HT1080 (cell line): ENCODE measurements around the gene SCUBE1. TPM values are rescaled to one million over a fixed set of nuclear protein-coding genes. Genes with fewer than 3 reads are reported as not detected.
"Not testable (repeated sequence)": the region's sequence is repeated elsewhere in the genome, so short reads cannot be mapped to it uniquely, and the experiment has no call there.

Experiments
- DNase-seq: peaks from one replicate; pipeline ENCODE4 v3.0.0-alpha.2; 2015; ENCODE audit warnings: low read depth
- total RNA-seq: library from RNA; depleted of rRNA; stranded (reverse); fragments of >200 nt; shearing (Covaris generic); gene quantifications from 2 replicates; pipeline ENCODE4 v1.2.3, GENCODE V29; 2014

SCUBE1 gene
- total RNA-seq, 1 experiment from 2014 or later = 0.10 TPM

DNA sequence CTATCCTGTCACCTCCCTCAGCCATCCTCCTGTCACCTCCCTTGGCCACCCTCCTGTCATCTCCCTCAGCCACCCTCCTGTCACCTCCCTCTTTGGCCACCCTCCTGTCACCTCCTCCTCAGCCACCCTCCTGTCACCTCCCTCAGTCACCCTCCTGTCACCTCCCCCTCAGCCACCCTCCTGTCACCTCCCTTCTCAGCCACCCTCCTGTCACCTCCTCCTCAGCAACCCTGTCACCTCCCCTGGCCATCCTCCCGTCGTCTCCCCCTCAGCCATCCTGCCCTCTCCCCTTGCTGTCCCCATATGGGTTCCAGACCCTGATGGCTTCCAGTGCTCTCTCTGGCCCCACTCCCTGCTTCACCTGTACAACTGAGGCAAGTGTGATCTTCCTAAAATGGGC lies 61.8 kb downstream of the SCUBE1 start:
- DNase-seq = no peak

DNA sequence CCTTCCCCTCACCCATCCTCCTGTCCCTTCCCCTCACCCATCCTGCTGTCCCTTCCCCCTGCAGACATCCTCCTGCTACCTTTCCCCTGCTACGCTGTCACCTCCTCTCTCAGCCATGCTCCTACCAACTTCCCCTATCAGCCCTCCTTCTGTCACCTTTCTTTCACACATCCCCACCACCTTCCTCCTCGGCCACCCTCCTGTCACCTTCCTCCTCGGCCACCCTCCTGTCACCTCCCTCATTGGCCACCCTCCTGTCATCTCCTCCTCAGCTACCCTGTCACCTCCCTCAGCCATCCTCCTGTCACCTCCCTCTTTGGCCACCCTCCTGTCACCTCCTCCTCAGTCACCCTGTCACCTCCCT lies 62.7 kb downstream of the SCUBE1 start:
- DNase-seq = not testable (repeated sequence)

DNA sequence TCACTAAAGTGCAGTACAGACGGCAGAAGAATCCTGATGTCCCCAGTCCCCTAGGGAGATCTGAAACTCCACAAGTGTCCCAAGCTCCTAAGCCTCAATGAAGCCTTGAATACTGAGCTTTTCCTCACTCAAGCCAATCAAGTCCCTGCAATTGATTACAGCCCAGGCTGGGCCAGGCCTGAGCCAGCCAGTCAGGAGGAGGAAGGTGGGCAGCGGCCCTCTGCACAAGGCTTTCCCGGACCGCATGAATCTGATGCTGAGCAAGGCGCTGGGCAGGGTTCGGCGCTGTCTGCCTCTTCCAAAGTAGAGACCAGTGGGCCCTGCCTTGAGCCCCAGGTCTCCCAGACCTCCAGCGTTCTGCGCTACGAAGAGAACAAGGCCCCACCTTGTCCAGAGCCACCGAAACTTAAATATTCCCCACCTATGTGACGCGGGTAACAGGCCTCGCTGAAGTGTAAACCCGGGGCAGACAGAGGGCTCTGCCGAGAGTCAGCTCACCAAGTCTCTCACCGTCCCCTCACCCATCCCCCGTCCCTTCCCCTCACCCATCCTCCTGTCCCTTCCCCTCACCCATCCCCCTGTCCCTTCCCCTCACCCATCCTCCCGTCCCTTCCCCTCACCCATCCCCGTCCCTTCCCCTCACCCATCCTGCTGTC lies 63.2 kb downstream of the SCUBE1 start:
- no peak for DNase-seq

DNA sequence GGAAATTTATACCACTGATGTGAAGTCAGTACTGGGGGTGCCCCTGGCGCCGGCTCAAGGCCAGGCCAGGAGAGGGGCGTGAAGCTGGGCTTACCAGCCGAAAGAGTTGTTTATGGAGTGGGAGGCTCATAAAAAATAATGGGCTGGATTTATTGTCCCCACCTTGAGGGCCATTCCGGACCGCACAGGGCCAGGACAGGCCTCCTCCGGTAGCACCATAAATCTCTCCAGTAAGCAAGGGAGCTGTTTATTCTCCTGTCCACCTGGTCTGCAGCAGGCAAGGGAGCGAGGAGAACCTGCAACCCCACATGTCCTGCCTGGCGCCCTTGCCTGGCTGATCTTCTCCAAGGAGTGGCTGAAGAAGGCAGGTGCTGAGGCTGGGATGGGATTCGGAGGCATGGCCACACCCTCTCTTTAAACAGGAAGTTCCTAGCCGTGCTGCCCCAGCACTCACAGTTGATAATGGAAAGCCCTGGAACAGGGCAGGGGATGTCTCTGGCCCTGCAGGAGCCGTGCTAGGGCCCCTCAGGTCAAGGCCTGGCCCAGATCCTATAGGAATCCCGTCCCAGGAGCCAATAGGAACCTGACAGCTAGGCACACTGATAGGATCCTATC lies 65.1 kb downstream of the SCUBE1 start:
- DNase-seq = no peak

DNA sequence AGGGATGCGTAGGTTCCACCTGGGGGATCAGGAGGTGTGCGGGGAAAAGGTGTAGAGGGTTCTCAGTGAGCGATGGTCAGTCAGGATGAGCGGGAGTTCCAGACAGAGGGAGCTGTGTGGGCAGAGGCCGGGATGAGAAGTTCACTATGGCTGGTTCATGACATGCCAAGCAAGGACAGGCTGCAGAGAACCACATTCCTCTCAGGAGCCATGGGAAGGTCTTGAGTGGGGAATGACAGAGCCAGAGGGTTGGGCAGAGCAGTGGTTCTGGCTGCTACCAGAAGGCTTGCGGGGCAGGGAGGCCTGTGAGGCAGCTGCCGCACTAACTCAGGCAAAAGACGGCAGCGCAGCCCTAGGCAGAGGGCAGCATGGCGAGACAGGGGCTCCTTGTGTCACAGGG lies 66.1 kb downstream of the SCUBE1 start:
- DNase-seq = no peak

DNA sequence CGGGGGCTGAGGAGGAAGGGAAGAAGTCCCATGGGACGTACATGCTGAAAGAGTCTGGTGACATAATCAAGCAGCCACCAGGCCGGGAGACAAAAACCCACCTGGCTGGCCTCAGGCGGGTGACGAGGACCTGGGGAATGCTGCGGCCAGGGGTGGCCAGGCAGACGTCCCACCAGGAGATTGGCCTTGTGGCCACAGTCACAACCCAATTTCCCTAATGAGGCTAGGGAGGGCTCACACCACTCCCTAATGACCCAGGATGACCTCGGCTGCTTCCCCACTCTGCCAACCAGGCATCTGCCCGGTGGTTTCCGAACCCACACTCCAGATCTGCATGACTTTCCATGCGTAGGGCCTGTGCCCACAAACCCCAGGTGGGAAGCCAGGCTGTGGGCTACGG lies 66.9 kb downstream of the SCUBE1 start:
- DNase-seq = no peak

DNA sequence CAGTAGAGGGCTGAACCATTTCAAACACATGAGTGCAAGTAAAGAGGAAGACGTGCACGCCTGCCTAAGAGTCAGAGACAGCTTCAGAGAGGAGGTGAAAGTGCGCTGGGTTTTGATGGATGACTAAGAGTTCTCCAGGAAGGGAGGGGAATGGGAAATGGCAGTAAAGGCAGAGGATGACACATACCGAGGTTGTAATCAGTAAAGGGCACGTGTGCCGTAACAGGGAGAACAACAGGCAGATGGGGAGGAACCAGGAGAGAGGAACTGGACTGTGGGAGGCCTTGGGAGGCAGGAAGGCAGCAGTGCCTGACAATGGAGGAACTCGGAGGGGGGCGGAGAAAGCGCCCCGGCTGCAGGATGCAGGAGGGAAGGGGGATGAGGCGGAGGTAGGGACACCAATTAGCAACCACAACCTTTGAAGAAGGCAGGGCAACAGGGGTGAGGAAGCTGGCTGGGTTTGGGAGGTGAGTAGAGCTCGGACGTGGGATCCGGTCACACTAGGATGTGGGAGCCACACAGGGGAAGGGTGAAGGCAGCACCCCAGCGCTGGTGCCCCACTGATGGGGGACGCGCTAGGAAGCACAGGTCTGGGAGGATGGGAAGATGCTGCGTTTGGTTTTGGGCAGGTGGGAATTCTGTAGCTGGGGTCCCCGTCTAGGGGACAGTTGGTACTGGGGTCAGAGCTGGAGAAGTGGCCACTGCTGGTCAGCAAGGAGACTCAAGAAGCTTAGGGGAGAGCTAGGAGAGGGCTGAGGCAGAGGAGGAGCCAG lies 67.4 kb downstream of the SCUBE1 start:
- peak; percentile 92 for DNase-seq

DNA sequence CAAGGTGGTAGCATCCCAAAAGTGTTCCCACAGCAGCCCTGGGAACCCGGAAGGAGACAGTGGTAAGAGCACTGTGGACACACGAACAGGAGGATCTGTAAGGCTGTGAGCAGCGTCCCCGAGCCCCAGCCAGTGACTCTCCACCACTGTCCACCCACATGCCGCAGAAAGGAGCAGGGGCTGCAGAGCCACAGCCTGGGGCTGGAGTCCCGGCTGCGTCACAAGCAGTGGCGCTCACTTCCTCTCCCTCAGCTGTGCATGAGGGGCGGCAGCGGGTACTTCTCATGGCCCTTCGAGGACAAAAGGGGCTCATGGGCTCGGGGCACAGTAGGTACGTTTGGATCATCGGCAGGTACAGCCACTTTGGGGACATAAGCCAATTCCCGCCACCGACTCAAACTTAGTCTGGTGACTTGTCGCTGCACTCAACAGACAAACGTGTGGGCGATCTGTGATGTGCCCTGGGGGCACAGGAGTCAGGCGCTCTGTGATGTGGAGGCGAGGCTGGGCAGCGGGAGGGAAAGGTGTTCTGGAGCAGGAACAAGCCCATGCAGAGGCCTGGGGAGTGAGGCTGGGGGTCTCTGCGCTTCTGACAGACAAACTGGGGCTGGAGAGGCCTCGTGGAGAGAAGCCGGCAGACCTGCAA lies 68.5 kb downstream of the SCUBE1 start:
- DNase-seq = no peak

DNA sequence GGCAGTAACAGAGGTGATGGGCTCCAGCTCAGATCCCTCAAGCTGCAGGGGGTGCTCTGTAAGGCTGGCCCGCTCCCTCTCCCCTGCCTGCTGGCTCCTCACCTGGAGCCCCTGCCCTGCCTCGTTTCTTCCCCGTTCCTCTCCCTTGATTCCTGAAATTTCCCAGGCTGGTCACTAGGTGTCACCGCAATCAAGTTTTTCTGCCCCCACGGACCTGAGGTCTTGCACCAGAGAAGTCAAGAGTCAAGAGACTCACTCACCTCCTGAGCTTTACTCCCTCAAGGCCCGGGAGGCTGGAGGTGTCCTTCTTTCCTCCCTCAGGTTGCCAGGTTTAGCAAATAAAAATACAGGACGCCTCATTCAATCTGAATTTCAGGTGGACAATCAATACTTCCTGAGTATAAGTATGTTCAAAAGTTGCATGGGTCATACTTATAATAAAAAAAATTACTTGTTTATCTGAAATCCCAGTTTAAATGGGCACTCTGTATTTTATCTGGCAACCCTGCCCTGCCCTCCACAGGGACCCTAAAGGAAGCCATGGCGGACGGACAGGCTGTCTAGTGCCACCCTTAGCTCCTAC lies 69.2 kb downstream of the SCUBE1 start:
- DNase-seq = peak; percentile 57

DNA sequence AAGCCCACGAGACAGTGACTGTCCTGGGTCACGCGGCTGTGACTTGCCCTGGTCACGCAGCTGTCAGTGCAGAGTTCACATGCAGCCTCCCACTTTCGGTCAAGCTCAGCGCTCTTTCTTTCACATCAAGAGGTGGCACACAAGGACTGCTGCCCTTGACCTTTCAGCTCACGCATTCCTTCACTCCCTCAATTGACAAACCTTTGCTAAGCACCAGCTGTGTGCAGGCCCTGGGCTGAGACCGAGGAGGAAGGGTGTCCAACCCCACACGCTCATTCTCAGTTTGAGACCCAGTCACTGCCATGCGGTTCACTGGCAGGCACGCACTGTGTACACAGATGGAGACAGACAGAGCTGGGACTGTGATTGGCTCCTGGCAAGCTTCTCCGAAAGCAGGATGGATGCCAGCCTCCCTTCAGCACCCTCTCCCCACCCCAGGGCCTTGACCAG lies 70.3 kb downstream of the SCUBE1 start:
- no peak for DNase-seq

DNA sequence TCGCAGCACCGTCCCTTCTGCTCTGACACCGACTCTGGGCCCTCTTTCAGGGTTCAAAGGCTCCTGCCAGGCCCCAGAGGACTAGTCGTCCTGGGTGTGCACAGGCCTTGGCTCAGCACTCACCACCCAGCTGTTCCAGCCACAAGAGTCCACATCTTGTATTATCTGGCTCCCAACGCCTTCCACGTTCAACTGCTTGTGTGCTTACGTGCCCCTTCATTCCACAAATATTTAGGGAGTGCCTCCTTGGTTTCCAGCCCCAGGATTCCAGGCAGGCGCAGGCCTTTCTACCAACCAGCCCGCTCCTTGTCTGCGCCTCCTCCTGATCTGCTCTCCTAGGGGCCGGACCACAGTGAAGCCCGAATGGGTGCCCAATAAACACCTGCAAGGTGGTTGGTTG lies 70.9 kb downstream of the SCUBE1 start:
- DNase-seq = no peak

DNA sequence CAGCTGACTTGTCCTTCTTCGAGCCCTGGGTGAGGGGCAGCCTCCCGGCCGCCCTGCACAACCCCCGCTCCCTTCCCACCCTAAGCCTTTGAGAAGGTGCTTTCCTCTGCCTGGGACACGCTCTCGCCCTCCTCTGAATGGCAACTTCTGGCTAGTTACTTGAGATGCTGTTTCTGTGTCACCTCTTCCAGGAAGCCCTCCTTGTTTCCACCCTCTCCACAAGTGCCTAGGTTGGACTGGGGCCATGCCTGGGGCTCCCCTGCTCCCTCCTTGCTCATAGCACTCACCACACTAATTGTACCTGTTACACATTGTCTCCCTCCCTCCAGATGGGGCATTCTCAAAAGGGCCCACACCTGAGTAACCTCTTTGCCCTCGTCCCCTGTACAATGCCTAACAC lies 72.2 kb downstream of the SCUBE1 start:
- no peak for DNase-seq

DNA sequence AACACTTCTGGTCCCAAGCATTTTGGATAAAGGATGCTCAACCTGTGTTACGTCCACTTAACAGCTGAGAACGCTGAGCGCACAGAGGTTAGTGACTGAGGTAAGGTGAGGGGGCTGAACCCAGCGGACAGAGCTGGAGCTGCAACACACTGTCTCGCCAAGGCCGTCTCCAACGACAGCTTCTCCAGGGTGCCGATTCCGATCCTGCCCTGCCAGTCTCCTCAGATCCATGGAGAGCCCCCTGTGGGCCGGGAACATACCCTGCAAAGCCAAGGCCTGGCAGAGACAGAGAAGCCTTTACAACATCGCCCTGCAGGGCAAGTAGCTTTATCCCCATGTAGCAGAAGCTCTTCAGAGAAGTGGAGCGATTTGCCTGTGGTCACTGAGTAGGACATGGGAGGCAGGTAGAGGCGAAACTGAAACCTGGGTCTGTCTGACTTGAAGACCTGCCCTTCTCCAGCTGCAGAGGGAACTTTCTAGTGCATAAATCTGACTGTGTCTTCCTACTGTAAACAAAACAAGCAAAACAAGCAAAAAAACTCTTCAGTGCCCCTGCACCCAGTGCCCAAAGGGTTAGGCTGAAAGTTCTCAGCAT lies 72.8 kb downstream of the SCUBE1 start:
- DNase-seq = peak; percentile 53

DNA sequence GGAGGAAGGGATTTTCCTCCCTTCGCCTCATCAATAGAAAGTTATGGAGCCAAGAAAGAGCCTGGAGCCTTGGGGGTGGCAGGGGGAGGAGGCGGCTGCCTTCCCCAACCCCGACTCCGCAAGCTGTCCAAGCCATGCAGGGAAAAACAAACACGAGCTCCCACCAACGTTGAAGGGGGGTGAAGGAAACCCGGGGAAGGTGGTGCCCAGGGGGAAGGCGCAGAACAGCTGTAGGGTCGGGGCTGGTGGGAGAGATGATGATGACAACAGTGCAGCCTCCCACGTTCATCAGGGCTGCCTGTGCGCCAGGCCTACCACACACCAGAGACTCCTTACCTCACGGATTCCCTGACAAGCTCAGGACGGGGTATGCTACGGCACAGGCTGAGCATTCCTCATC lies 73.5 kb downstream of the SCUBE1 start:
- DNase-seq = no peak

DNA sequence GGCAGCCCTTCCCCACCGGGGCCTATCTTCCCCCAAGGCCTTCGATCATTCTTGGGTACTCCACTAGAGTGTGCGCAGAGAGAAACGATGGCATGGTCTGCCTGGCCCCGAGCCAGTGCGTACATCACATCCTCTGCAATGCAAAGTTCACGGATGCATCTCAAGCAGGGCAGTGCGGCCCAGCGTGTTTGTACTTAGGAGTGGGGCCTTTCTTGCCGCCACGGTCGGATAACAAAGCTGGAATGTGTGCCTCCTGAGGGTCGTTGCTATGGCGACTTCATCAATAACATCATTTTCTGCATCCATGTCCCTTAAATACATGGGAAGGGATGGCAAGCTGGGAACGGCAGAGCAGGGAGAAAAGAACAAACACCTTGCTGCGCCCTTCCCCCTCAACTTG lies 73.9 kb downstream of the SCUBE1 start:
- no peak for DNase-seq

DNA sequence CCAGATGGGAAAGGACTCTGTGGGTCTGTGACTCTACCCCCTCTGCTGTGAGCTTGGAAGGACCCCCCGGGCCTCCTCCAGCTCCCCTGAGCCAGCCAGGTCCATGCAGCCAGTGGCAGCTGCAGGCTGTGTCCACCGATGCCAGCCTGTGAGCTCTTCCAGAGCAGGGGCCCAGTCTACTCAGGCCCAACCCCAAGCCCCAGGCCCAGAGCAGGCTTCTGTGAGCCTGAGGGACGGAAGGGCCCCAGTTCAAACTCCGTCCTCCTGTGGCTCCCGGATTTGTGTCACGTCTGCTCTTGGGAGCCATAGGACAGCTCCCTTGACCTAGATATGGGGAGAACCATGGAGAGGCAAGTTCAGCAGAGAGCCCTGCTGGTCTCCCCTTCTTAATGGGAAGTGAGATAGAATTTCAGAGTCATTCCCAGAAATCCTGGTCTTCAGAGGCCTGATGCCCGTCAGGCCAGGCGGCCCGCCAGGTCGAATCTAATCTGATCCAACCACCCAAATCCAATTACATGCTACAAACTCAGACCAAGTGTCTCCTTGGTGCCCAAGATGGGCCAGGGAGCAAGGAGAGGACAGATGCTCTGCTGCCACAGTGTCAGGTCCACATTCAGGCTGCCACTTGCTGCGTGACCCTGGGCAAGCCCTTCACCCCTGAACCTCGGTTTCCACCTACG lies 75.1 kb downstream of the SCUBE1 start:
- no peak for DNase-seq

DNA sequence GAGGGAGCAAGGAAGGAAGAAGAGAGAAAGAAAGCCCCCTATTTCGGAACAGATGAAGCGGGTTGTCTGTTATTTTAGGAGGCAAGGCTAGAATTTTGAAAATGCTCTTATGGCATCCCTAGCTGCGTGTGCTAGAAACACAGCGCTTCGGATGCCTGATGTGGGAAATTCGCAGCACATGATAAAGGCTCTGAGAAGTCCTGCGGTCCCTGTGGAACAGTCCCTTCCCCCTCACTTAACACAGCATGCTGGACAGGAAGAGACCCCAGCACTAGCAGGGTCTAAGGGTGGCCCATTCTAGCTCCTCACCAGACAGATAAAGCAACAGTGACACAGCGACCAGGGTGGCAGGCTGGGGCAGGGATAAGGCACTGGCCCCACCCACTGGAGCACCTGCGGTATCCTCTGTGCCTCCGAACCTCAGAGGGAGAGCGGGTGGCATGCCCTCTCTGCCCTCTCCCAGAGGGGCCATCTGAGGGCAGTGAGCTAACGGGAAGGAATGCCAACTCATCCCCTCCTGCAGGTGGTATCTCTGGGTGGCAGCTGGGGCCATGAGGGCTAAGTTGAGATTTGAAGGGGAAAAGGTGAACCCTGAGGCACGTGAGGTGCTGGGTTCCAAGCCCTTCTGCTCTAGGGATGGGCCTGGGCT lies 75.7 kb downstream of the SCUBE1 start:
- no peak for DNase-seq

DNA sequence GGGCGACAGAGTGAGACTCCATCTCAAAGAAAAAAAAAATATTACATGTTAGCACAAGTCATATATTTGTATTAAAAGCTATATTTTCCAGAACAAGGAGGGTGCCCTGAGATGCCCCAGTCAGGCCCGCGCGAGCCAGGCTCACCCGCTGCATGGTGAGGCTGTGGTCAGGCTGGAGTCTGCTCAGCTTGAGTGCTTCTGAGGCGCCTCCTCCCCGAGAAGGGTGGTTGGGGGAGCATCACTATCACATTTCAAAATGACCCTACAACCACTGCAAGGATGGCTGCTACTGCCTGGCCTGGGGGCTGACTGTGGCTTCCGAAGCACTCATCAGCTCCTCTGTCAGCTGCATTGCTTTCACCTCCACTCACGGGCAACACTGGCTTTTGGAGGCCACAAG lies 77.1 kb downstream of the SCUBE1 start:
- DNase-seq = no peak

DNA sequence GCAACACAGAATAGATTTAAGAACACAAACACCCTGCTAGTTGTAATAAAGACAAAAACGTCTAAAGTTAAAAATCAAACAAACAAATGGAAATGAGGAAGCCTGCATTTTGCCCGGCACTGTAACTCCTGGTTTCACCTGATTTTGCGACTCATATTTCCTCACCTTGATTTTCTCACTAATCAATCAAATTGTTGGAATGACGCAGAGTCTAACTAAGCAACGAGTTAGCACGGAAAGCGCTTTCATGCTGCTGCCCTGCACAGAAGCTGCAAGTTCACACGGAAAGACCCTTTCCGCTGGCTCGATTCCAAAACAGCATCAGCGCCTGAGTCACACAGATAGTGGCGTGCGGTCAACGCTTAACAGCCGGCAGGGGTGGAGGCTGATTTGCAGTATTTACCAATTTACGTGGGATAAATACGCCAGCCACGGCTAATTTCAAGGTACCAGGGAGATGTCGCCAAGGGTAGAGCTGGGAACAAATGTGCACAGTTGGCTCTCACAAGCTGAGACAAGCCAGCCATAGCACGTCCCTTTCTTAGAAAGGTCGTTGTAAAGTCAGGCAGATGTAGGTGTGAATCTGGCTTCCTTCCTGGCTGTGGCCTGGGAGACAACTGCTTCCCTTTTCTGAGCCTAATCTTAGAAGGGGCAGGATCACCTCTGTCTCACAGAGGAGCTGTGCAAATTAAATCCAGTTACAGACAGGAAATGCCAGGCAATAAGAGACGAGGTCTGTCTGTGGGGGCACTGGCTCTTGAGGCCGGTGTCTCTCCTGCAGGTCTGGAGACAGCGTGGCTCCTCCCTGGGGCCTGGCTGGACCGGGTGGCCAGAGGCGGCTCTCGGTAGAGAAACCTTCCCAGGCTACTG lies 79.3 kb downstream of the SCUBE1 start:
- peak; percentile 85 for DNase-seq
